Neuronal stem cell (in vitro differentiated cells): ENCODE data around the gene DPEP2.
A peak's percentile ranks its signal among the peaks of the same experiment; 100 is the strongest.
"Not testable (repeated sequence)": the region's sequence is repeated elsewhere in the genome, so short reads cannot be mapped to it uniquely, and the experiment has no call there.

Experiments
- DNase-seq: peaks from one replicate; pipeline ENCODE4 v3.0.0-alpha.2; 2013; ENCODE audit warnings: low spot score
- H2AFZ ChIP-seq: one replicate; pipeline ENCODE4 v1.6.1; 2013; ENCODE audit warnings: mild to moderate bottlenecking, low read length, inconsistent platforms
- H2AK5ac ChIP-seq: 2 replicates; pipeline ENCODE4 v1.6.1; 2013; ENCODE audit warnings: low read depth, mild to moderate bottlenecking, inconsistent platforms, low read length, moderate library complexity, mixed read lengths
- H2BK120ac ChIP-seq: 2 replicates; pipeline ENCODE4 v1.6.1; 2013; ENCODE audit warnings: low read depth, mild to moderate bottlenecking, inconsistent platforms, low read length, moderate library complexity, mixed read lengths
- H2BK12ac ChIP-seq: one replicate; pipeline ENCODE4 v1.6.1; 2013; ENCODE audit warnings: low read length, inconsistent platforms
- H2BK15ac ChIP-seq: 2 replicates; pipeline ENCODE4 v1.6.1; 2013; ENCODE audit warnings: mild to moderate bottlenecking, low read length, inconsistent platforms, mixed read lengths
- H2BK5ac ChIP-seq: one replicate; pipeline ENCODE4 v1.6.1; 2013; ENCODE audit warnings: inconsistent platforms, mild to moderate bottlenecking, low read length, moderate library complexity
- H3K14ac ChIP-seq: one replicate; pipeline ENCODE4 v1.6.1; 2013; ENCODE audit warnings: low read length, inconsistent platforms
- H3K18ac ChIP-seq: 2 replicates; pipeline ENCODE4 v1.6.1; 2013; ENCODE audit warnings: low read length, inconsistent platforms
- H3K23ac ChIP-seq: 2 replicates; pipeline ENCODE4 v1.6.1; 2013; ENCODE audit warnings: low read depth, mild to moderate bottlenecking, mixed read lengths, low read length, inconsistent platforms; ENCODE audit not compliant: poor library complexity
- H3K27ac ChIP-seq: replicated peaks from 3 replicates; pipeline ENCODE4 v1.5.1; 2013; ENCODE audit warnings: low read length, inconsistent platforms
- H3K27me3 ChIP-seq, 3 experiments: 2 replicates each; pipeline ENCODE4 v1.6.1; 2013; ENCODE audit warnings: low read length in 3 of 3, mild to moderate bottlenecking in 2 of 3, inconsistent platforms in 1 of 3, low read depth in 1 of 3, mixed read lengths in 1 of 3, moderate library complexity in 1 of 3; ENCODE audit not compliant: control insufficient read depth in 3 of 3, insufficient read depth in 3 of 3
- H3K36me3 ChIP-seq, 2 donors: replicated peaks in 1 of 2; 2 replicates each; pipeline ENCODE4 v1.6.1; 2013; ENCODE audit warnings: low read length in 2 of 2; ENCODE audit not compliant: control insufficient read depth in 2 of 2, insufficient read depth in 2 of 2
- H3K4ac ChIP-seq: 2 replicates; pipeline ENCODE4 v1.6.1; 2013; ENCODE audit warnings: inconsistent platforms, mild to moderate bottlenecking, low read length, moderate library complexity
- H3K4me1 ChIP-seq, 2 donors: 1 replicate in 1 of 2; 2 replicates in 1 of 2; pipeline ENCODE4 v1.6.1; 2013; ENCODE audit warnings: low read length in 2 of 2, low read depth in 1 of 2; ENCODE audit not compliant: control insufficient read depth in 2 of 2, insufficient read depth in 1 of 2
- H3K4me2 ChIP-seq: one replicate; pipeline ENCODE4 v1.6.1; 2013; ENCODE audit warnings: mild to moderate bottlenecking, low read length, inconsistent platforms; ENCODE audit not compliant: insufficient read depth, poor library complexity, severe bottlenecking
- H3K4me3 ChIP-seq, 2 donors: 2 replicates each; pipeline ENCODE4 v1.5.1; 2013; ENCODE audit warnings: low read length in 2 of 2, mild to moderate bottlenecking in 2 of 2, inconsistent platforms in 1 of 2, moderate library complexity in 1 of 2
- H3K79me1 ChIP-seq: one replicate; pipeline ENCODE4 v1.6.1; 2013; ENCODE audit warnings: low read depth, mild to moderate bottlenecking, inconsistent platforms, low read length, moderate library complexity
- H3K9ac ChIP-seq: one replicate; pipeline ENCODE4 v1.6.1; 2013; ENCODE audit warnings: mild to moderate bottlenecking, low read depth, low read length, inconsistent platforms; ENCODE audit not compliant: poor library complexity
- H3K9me3 ChIP-seq, 2 donors: replicated peaks in 1 of 2; 2 replicates each; pipeline versions ENCODE3 to v1.6.1; 2013; ENCODE audit warnings: low read length in 2 of 2, mild to moderate bottlenecking in 2 of 2, inconsistent platforms in 1 of 2, low read depth in 1 of 2, mixed read lengths in 1 of 2, moderate library complexity in 1 of 2; ENCODE audit not compliant: control insufficient read depth in 2 of 2, insufficient read depth in 1 of 2
- H4K8ac ChIP-seq: one replicate; pipeline ENCODE4 v1.6.1; 2013; ENCODE audit warnings: low read depth, mild to moderate bottlenecking, inconsistent platforms, low read length, moderate library complexity
- H4K91ac ChIP-seq: one replicate; pipeline ENCODE4 v1.6.1; 2013; ENCODE audit warnings: low read length, low read depth, mild to moderate bottlenecking, inconsistent platforms; ENCODE audit not compliant: poor library complexity
- WGBS, 2 donors: extraction: QIAGEN DNeasy Blood & Tissue Kit; methylation state at CpG; one replicate each; pipeline ENCODE4 v1.1.7; 2013; ENCODE audit warnings: missing lambda C conversion rate in 2 of 2, mixed read lengths in 1 of 2; ENCODE audit not compliant: insufficient read length in 2 of 2, insufficient replicate concordance in 1 of 2; ENCODE audit errors: extremely low coverage in 2 of 2; 5-methylcytosine and 5-hydroxymethylcytosine counted together

DPEP2 gene

DNA sequence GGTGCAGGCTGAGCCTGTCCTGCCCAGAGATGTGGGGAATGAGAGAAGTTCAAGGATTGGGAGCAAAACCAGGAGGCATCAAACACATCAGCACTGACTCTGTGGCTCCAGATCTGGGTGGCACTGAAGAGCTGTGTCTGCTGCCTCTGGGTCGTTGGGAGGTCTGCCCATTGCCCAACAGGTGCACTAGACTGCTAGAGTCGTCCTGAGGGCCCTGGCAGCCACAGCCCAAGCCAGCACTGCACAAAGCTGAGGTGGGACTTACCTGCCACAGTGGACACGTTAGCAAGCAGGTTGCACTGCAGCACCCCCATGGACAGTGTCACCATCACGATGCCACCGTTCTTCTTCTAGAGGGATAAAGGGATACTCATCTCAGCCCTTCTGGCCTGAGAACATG lies 22.3 kb downstream of the DPEP2 start:
- no peak overlapping the region for H2BK12ac ChIP-seq
- H3K36me3 ChIP-seq, result no peaks in the 10 kb centered on the region
- H3K14ac ChIP-seq, result no peak overlapping the region
- no peaks in the 10 kb centered on the region for H3K79me1 ChIP-seq
- peak overlapping the region; percentile 1 for H2AK5ac ChIP-seq
- H3K4me1 ChIP-seq, result no peaks in the 10 kb centered on the region
- peak overlapping the region; percentile 2 for H2BK15ac ChIP-seq
- H2AFZ ChIP-seq, result no peak overlapping the region
- no peak overlapping the region for H2BK5ac ChIP-seq
- H3K23ac ChIP-seq, result peak overlapping the region; percentile 10
- no peak for DNase-seq
- no peak overlapping the region for H4K91ac ChIP-seq
- no peak overlapping the region for H3K4me2 ChIP-seq
- no peak overlapping the region for H3K4me3 ChIP-seq
- no peak overlapping the region for H2BK120ac ChIP-seq
- no peak overlapping the region for H3K4ac ChIP-seq
- no CpG with 5 or more reads among the region's 5 CpGs for WGBS, 2 donors
- H3K27ac ChIP-seq, result no peak overlapping the region
- peaks cover 0 to 2% of the 10 kb centered on the region in 2 donors for H3K9me3 ChIP-seq
- H3K9ac ChIP-seq, result no peak overlapping the region
- no peak overlapping the region for H4K8ac ChIP-seq
- H3K18ac ChIP-seq, result peak overlapping the region; percentile 59
- H3K27me3 ChIP-seq, result peaks cover 0 to 9% (median 0%) of the 10 kb centered on the region in 3 experiments

DNA sequence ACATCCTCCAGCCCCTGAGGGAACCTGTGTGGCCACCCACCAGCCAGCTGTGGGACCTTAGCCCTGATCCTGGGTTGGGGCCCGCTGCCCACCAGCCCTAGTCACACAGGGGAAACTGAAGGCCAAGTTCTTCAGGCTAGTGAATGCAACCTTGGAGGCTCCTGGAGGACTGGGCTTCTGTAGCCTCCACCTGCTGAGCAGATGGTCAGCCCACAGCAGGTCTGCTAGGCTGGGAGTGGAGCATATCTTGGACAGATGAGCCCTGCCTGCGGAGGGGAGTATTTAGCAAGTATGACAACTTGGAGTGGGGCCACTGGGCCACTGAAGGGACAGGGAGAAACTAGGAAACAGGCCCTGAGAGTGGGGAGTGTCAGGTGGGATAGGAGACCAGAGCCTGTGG lies 23.1 kb downstream of the DPEP2 start:
- H2BK5ac ChIP-seq, result no peak overlapping the region
- H3K4me3 ChIP-seq, result no peak overlapping the region
- no peaks in the 10 kb centered on the region for H3K36me3 ChIP-seq
- no peak overlapping the region for H3K9ac ChIP-seq
- H3K4ac ChIP-seq, result no peak overlapping the region
- no CpG with 5 or more reads among the region's 2 CpGs for WGBS, 2 donors
- H2AFZ ChIP-seq, result no peak overlapping the region
- no peak overlapping the region for H3K27ac ChIP-seq
- no peak overlapping the region for H4K91ac ChIP-seq
- H3K4me2 ChIP-seq, result no peak overlapping the region
- peak overlapping the region; percentile 15 for H2BK15ac ChIP-seq
- H2BK120ac ChIP-seq, result no peak overlapping the region
- H3K18ac ChIP-seq, result peak overlapping the region; percentile 27
- H4K8ac ChIP-seq, result no peak overlapping the region
- H3K14ac ChIP-seq, result no peak overlapping the region
- H3K27me3 ChIP-seq, result peaks cover 0 to 9% (median 0%) of the 10 kb centered on the region in 3 experiments
- H3K4me1 ChIP-seq, result no peaks in the 10 kb centered on the region
- no peak overlapping the region for H3K23ac ChIP-seq
- H3K9me3 ChIP-seq, result peaks cover 0 to 2% of the 10 kb centered on the region in 2 donors
- no peak overlapping the region for H2BK12ac ChIP-seq
- H2AK5ac ChIP-seq, result no peak overlapping the region
- H3K79me1 ChIP-seq, result no peaks in the 10 kb centered on the region
- no peak for DNase-seq

DNA sequence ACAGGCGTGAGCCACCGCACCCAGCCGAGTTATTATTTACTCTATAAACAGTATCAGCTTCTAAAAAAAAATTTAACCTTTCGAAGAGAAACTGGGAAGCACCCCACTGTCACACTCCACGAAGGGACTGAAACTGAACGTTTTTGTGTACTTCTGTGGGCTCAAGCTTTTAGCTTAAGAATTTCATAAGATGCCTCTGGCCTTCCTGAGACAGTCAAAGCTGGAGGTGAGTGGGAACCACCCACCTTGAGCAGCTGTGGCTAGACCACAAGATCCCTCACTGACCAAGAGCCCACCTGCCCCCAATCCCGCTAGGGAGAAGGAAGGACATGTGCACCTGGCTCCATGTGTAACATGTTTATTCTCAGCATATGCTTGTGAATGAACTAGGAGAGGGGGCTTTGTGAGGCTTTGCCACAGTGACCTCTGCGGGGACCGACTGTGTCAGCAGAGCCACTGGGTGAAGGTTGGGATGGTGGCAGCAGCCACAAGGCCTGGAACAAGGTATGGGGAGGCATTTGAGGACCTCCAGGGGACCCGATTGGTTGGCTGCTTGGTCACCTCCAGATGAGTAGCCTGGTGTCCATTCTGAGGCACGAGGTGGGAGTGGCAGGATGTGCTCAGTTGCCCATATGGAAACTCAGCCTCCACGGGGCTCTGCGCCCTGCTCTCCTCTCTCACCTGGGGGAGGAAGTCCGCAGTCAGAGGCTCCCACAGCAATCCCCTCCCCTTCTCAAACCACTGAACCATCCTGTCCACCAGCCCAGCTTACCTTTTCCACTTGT lies 23.8 kb downstream of the DPEP2 start:
- no peaks in the 10 kb centered on the region for H3K79me1 ChIP-seq
- H2BK120ac ChIP-seq, result no peak overlapping the region
- no peaks in the 10 kb centered on the region for H3K36me3 ChIP-seq
- H3K9me3 ChIP-seq, result peaks cover 0 to 2% of the 10 kb centered on the region in 2 donors
- no peak for DNase-seq
- no CpG with 5 or more reads among the region's 14 CpGs for WGBS, 2 donors
- H3K27ac ChIP-seq, result no peak overlapping the region
- H2BK5ac ChIP-seq, result no peak overlapping the region
- H3K4me2 ChIP-seq, result no peak overlapping the region
- H2AFZ ChIP-seq, result no peak overlapping the region
- no peak overlapping the region for H3K4me3 ChIP-seq
- H3K9ac ChIP-seq, result no peak overlapping the region
- peaks cover 0 to 9% (median 0%) of the 10 kb centered on the region in 3 experiments for H3K27me3 ChIP-seq
- H3K18ac ChIP-seq, result no peak overlapping the region
- no peak overlapping the region for H3K23ac ChIP-seq
- no peak overlapping the region for H2BK12ac ChIP-seq
- H4K8ac ChIP-seq, result no peak overlapping the region
- no peak overlapping the region for H4K91ac ChIP-seq
- no peak overlapping the region for H3K14ac ChIP-seq
- H3K4me1 ChIP-seq, result no peaks in the 10 kb centered on the region
- H3K4ac ChIP-seq, result no peak overlapping the region
- no peak overlapping the region for H2BK15ac ChIP-seq
- H2AK5ac ChIP-seq, result no peak overlapping the region

DNA sequence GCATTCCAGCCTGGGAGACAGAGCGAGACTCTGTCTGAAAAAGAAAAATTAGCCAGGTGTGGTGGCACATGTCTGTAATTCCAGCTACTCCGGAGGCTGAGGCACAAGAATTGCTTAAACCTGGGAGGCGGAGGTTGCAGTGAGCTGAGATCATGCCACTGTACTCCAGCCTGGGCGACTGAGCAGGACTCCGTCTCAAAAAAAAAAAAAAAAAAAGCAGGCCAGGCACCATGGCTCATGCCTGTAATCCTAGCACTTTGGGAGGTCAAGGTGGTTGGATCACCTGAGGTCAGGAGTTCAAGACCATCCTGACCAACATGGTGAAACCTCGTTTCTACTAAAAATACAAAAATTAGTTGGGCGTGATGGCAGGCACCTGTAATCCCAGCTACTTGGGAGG lies 27.0 kb downstream of the DPEP2 start:
- not testable (repeated sequence) for H2AK5ac ChIP-seq, H2BK5ac ChIP-seq, H3K4me3 ChIP-seq, H3K4me2 ChIP-seq, H2AFZ ChIP-seq, DNase-seq, H4K8ac ChIP-seq, H3K36me3 ChIP-seq, H3K4me1 ChIP-seq, H3K23ac ChIP-seq, H2BK15ac ChIP-seq, H3K9me3 ChIP-seq, H3K9ac ChIP-seq, H4K91ac ChIP-seq, H3K27ac ChIP-seq, H3K14ac ChIP-seq, H3K27me3 ChIP-seq, H2BK120ac ChIP-seq, H3K18ac ChIP-seq, H3K79me1 ChIP-seq, H2BK12ac ChIP-seq, H3K4ac ChIP-seq
- WGBS, 2 donors, result no CpG with 5 or more reads among the region's 7 CpGs
